ENCODE data around the gene CTRB2. TPM values are rescaled to one million over a fixed set of nuclear protein-coding genes. Genes with fewer than 3 reads are reported as not detected.

The CTRB2 gene
- total and polyA plus RNA-seq, 2 donors from 2014 or later: not detected

- Histone ChIP-seq H3K36me3 (ENCODE audit: control insufficient read depth in 2 of 3, insufficient read depth in 3 of 3, low read length in 3 of 3) (peaks cover 0 to 23% (median 8%) of the 10 kb centered on the region in 3 donors), H3K4me3 (ENCODE audit: low read length in 3 of 3) (no peak overlapping the region), H3K27ac (ENCODE audit: low read depth in 2 of 2, low read length in 2 of 2) (no peak overlapping the region), H3K9me3 (ENCODE audit: control insufficient read depth in 2 of 3, insufficient read depth in 1 of 3, low read length in 3 of 3) (no peaks in the 10 kb centered on the region), H3K27me3 (ENCODE audit: control insufficient read depth, insufficient read depth, low read length) (no peaks in the 10 kb centered on the region), H3K9ac (ENCODE audit: low read length in 3 of 3) (no peak overlapping the region), H3K4me1 (ENCODE audit: control insufficient read depth in 2 of 3, insufficient read depth in 2 of 3, low read depth in 1 of 3, low read length in 3 of 3) (peaks cover 0 to 9% (median 8%) of the 10 kb centered on the region in 3 donors)
- intact Hi-C loops (cut with DNase I): no loop called here
- DNase-seq (peak in 1 of 5 donors; percentile 72), FAIRE-seq (no peak)
- TF ChIP-seq CTCF (IDR thresholded peaks at IDR 0.05; ENCODE audit: borderline replicate concordance, extremely low read depth, insufficient read depth): no peak
Observed at GRCh38 chr16:75228143-75228976, 21.4 kb upstream of the CTRB2 start.

- intact Hi-C loops (cut with DNase I): no loop called here
- Histone ChIP-seq H3K4me3 (ENCODE audit: low read length in 3 of 3) (no peak overlapping the region), H3K9ac (ENCODE audit: low read length in 3 of 3) (no peak overlapping the region), H3K27me3 (ENCODE audit: control insufficient read depth, insufficient read depth, low read length) (no peaks in the 10 kb centered on the region), H3K4me1 (ENCODE audit: control insufficient read depth in 2 of 3, insufficient read depth in 2 of 3, low read depth in 1 of 3, low read length in 3 of 3) (peaks cover 0 to 9% (median 8%) of the 10 kb centered on the region in 3 donors), H3K9me3 (ENCODE audit: control insufficient read depth in 2 of 3, insufficient read depth in 1 of 3, low read length in 3 of 3) (no peaks in the 10 kb centered on the region), H3K36me3 (ENCODE audit: control insufficient read depth in 2 of 3, insufficient read depth in 3 of 3, low read length in 3 of 3) (peaks cover 0 to 19% (median 7%) of the 10 kb centered on the region in 3 donors), H3K27ac (ENCODE audit: low read depth in 2 of 2, low read length in 2 of 2) (no peak overlapping the region)
- FAIRE-seq (no peak), DNase-seq (peak in 1 of 5 donors; percentile 61)
- TF ChIP-seq CTCF (IDR thresholded peaks at IDR 0.05; ENCODE audit: borderline replicate concordance, extremely low read depth, insufficient read depth): no peak
Observed at GRCh38 chr16:75227361-75228142, 20.6 kb upstream of the CTRB2 start.

GRCh38 chr16:75226550-75227360 lies 19.8 kb upstream of the CTRB2 start:
- Histone ChIP-seq H3K27me3 (ENCODE audit: control insufficient read depth, insufficient read depth, low read length) (no peaks in the 10 kb centered on the region), H3K27ac (ENCODE audit: low read depth in 2 of 2, low read length in 2 of 2) (no peak overlapping the region), H3K36me3 (ENCODE audit: control insufficient read depth in 2 of 3, insufficient read depth in 3 of 3, low read length in 3 of 3) (peaks cover 0 to 15% (median 7%) of the 10 kb centered on the region in 3 donors), H3K9me3 (ENCODE audit: control insufficient read depth in 2 of 3, insufficient read depth in 1 of 3, low read length in 3 of 3) (no peaks in the 10 kb centered on the region), H3K4me3 (ENCODE audit: low read length in 3 of 3) (no peak overlapping the region), H3K4me1 (ENCODE audit: control insufficient read depth in 2 of 3, insufficient read depth in 2 of 3, low read depth in 1 of 3, low read length in 3 of 3) (peaks cover 0 to 9% (median 8%) of the 10 kb centered on the region in 3 donors), H3K9ac (ENCODE audit: low read length in 3 of 3) (no peak overlapping the region)
- DNase-seq (peak in 1 of 5 donors; percentile 69), FAIRE-seq (no peak)
- no peak for TF ChIP-seq CTCF (IDR thresholded peaks at IDR 0.05; ENCODE audit: borderline replicate concordance, extremely low read depth, insufficient read depth)
- intact Hi-C loops (cut with DNase I): no loop called here

Data from kidney (tissue), 14 donors.